GM13977 (cell line): Measurements from ENCODE around the gene POLR1G.

Source experiments
- DNase-seq: peaks from one replicate; pipeline ENCODE4 v3.0.0; 2012; ENCODE audit warnings: low spot score
- in situ Hi-C: fragments of 300-500 bp; cut with MboI; formaldehyde crosslinking; loops from one replicate; pipeline ENCODE4 v1.12.0; 2022; ENCODE audit warnings: low sequenced_read_pairs, low pct_unique_long_range_greater_than_20kb, mixed read lengths, inconsistent platforms; ENCODE audit not compliant: unreplicated experiment
- TF ChIP-seq, protein P1 (sequence below): IDR thresholded peaks from 2 replicates; pipeline ENCODE4 v1.5.1; 2012; ENCODE audit warnings: mild to moderate bottlenecking, control low read depth; ENCODE audit not compliant: insufficient read depth; ENCODE audit errors: extremely low read depth, missing control alignments

The POLR1G gene

GRCh38 chr19:45363861-45364459 lies 42.5 kb upstream of the POLR1G start:
- in situ Hi-C loops = no loop called here

GRCh38 chr19:45364696-45365095 lies 41.7 kb upstream of the POLR1G start:
- in situ Hi-C loops = no loop called here
- TF ChIP-seq, protein P1, sequence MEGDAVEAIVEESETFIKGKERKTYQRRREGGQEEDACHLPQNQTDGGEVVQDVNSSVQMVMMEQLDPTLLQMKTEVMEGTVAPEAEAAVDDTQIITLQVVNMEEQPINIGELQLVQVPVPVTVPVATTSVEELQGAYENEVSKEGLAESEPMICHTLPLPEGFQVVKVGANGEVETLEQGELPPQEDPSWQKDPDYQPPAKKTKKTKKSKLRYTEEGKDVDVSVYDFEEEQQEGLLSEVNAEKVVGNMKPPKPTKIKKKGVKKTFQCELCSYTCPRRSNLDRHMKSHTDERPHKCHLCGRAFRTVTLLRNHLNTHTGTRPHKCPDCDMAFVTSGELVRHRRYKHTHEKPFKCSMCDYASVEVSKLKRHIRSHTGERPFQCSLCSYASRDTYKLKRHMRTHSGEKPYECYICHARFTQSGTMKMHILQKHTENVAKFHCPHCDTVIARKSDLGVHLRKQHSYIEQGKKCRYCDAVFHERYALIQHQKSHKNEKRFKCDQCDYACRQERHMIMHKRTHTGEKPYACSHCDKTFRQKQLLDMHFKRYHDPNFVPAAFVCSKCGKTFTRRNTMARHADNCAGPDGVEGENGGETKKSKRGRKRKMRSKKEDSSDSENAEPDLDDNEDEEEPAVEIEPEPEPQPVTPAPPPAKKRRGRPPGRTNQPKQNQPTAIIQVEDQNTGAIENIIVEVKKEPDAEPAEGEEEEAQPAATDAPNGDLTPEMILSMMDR = no peak
- DNase-seq = no peak

More at GRCh38 chr19:45363861-45364459, 42.5 kb upstream of the POLR1G start:
- TF ChIP-seq, protein P1 = no peak
- no peak for DNase-seq

- no peak for DNase-seq
- in situ Hi-C loops = no loop called here
- TF ChIP-seq, protein P1 = no peak
Measured at GRCh38 chr19:45368127-45368526, 38.3 kb upstream of the POLR1G start.

DNA sequence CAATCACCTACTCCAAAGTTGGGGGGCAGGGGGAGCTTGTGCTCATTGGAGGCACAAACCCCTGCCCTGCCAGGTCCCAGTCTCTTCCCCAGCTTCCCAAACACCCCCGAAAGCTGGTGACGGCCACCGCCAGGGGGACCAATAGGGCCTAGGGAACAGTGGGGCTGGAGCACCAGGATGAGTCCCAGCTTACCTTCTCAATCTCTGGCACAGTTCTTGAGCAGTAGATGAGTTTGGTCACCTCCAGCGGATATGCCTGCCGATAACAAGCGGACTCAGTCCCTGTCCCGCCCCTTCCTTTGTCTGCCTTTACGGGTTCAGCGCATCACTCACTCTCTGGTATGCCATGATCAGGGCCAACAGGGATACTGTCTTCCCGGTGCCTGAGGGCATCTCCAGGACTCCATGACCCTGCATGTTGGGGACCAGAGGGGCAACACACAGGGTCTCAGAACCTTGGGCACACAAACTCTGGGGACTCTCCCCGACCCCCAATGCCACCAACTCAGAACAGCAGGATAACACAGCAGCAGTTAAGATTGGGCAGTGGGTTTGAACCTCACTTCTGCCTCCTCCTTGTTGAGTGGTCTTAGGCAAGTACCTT lies 37.6 kb upstream of the POLR1G start:
- DNase-seq = no peak
- TF ChIP-seq, protein P1 = no peak
- in situ Hi-C loops = no loop called here

GRCh38 chr19:45370410-45371204 lies 35.8 kb upstream of the POLR1G start, which contains the start of gene ERCC2:
Gene ERCC2, minus strand, starts transcription at chr19:45370573. Its CDS starts 33 bp downstream, at chr19:45370540.
- TF ChIP-seq, protein P1 = no peak
- peak; percentile 100 for DNase-seq
- in situ Hi-C loops = no loop called here

DNA sequence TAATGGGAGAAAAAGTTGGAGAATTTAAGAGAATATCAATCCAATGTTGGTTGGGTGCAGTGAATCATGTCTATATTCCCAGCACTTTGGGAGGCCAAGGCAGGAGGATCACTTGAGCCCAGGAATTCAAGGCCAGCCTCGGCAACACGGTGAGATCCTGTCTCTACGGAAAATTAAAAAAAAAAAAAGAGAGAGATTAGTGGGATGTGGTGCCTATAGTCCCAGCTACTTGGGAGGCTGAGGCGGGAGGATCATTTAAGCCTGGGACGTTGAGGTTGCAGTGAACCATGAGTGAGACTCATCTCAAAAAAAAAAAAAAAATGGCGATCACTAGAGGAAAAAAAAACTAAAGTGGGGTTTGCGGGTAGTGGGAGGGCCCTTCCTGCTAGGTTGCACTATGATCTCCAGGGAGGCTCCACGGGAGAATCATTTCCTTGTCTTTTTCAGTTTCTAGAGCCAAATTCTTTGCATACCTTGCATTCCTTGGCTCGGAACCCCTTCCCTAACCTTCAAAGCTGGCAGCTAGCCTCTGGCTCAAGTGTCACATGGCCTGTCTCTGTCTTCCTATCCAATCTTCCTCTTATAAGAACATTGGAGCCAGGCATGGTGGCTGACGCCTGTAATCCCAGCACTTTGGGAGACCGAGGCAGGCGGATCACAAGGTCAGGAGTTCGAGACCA lies 30.3 kb upstream of the POLR1G start:
- no peak for DNase-seq
- TF ChIP-seq, protein P1 = no peak
- in situ Hi-C loops = no loop called here
